ENCODE results near the gene SMIM24. TPM values are rescaled to one million over a fixed set of nuclear protein-coding genes. Genes with fewer than 3 reads are reported as not detected.

The SMIM24 gene
- total RNA-seq, 1 experiment from 2014 or later, result 1.9 TPM

DNA sequence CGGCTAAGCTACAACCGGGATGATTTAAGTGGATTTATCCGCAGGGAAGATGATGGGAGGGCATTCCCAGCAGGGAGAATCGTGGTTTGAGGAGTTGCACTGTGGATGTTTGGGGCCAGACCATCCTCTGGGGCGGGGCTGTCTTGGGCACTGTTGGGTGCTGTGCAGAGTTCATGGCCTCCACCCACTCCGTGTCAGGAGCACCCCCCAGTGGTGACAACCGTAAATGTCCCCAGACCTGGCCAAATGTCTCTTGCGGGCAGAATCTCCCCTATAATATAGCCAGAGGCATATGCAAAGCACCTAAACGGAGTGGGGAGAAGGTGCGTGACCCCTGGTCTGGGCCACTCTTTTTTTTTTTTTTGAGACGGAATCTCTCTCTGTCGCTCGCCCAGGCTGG is 40.2 kb downstream of the SMIM24 start:
- no peaks in the 10 kb centered on the region for H3K79me1 ChIP-seq (ENCODE audit: insufficient read depth, low read depth, low read length, poor library complexity, severe bottlenecking)
- WGBS (ENCODE audit: extremely low coverage, insufficient read length, low lambda C conversion rate), result no CpG with 5 or more reads among the region's 13 CpGs
- H3K27ac ChIP-seq (ENCODE audit: insufficient read length, low read depth, low read length), result no peak overlapping the region
- H3K23me2 ChIP-seq (ENCODE audit: insufficient read length, low read depth, low read length, poor library complexity, severe bottlenecking), result peaks cover 4% of the 10 kb centered on the region
- H3K27me3 Mint-ChIP-seq (ENCODE audit: low read depth), result no peaks in the 10 kb centered on the region; the same call in 1 of the 2 replicates
- H3K79me2 ChIP-seq (ENCODE audit: insufficient read depth, low read length), result no peaks in the 10 kb centered on the region
- H3K4me3 Mint-ChIP-seq, result no peak overlapping the region; a peak in 1 of 5 replicates
- no peak overlapping the region for H3K14ac ChIP-seq (ENCODE audit: insufficient read depth, low read length)
- H2AFZ ChIP-seq (ENCODE audit: low read length), result no peak overlapping the region
- H3T11ph ChIP-seq (ENCODE audit: low read length), result no peak overlapping the region
- H3K4ac ChIP-seq (ENCODE audit: low read depth, low read length), result no peak overlapping the region
- H3K9me3 Mint-ChIP-seq, result no peaks in the 10 kb centered on the region
- no peak overlapping the region for H4K5ac ChIP-seq (ENCODE audit: insufficient read length, low read depth, low read length)
- DNase-seq, result peak; percentile 81
- H2BK120ac ChIP-seq (ENCODE audit: low read depth, low read length, poor library complexity, severe bottlenecking), result no peak overlapping the region
- no peak overlapping the region for H3K27ac Mint-ChIP-seq
- no peak overlapping the region for H2BK12ac ChIP-seq (ENCODE audit: insufficient read length, low read depth, low read length)
- no peak overlapping the region for H3K18ac ChIP-seq (ENCODE audit: insufficient read length, low read depth, low read length)
- H3K9ac ChIP-seq (ENCODE audit: extremely low read depth, insufficient read length, low read length), result no peak overlapping the region
- H2BK5ac ChIP-seq (ENCODE audit: insufficient read length, low read length), result no peak overlapping the region
- no peaks in the 10 kb centered on the region for H3K27me3 ChIP-seq (ENCODE audit: insufficient read depth, low read length)
- no peaks in the 10 kb centered on the region for H4K20me1 ChIP-seq (ENCODE audit: control insufficient read depth, insufficient read depth, insufficient read length)
- no peaks in the 10 kb centered on the region for H3K36me3 Mint-ChIP-seq (ENCODE audit: insufficient read depth in 1 of 3, low read depth in 3 of 3)
- H4K8ac ChIP-seq (replicated peaks; ENCODE audit: insufficient read length, low read depth, low read length), result no peak overlapping the region
- H2AK5ac ChIP-seq (ENCODE audit: insufficient read length, low read length), result no peak overlapping the region
- H3K4me2 ChIP-seq (ENCODE audit: insufficient read depth, insufficient read length, low read length), result no peak overlapping the region
- no peaks in the 10 kb centered on the region; the same call in 1 of the 2 replicates for H3K4me1 ChIP-seq (ENCODE audit: insufficient read depth, low read length)
- H2BK15ac ChIP-seq (ENCODE audit: low read depth, low read length), result no peak overlapping the region
- peaks cover 12 to 22% of the 10 kb centered on the region in 2 experiments for H3K4me1 Mint-ChIP-seq
- no peak overlapping the region for H3K23ac ChIP-seq (ENCODE audit: insufficient read length, low read depth, low read length)
- TF ChIP-seq, protein P1, sequence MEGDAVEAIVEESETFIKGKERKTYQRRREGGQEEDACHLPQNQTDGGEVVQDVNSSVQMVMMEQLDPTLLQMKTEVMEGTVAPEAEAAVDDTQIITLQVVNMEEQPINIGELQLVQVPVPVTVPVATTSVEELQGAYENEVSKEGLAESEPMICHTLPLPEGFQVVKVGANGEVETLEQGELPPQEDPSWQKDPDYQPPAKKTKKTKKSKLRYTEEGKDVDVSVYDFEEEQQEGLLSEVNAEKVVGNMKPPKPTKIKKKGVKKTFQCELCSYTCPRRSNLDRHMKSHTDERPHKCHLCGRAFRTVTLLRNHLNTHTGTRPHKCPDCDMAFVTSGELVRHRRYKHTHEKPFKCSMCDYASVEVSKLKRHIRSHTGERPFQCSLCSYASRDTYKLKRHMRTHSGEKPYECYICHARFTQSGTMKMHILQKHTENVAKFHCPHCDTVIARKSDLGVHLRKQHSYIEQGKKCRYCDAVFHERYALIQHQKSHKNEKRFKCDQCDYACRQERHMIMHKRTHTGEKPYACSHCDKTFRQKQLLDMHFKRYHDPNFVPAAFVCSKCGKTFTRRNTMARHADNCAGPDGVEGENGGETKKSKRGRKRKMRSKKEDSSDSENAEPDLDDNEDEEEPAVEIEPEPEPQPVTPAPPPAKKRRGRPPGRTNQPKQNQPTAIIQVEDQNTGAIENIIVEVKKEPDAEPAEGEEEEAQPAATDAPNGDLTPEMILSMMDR (conservative IDR thresholded peaks at IDR 0.05), result peak; percentile 74
- H3K9me3 ChIP-seq (ENCODE audit: control insufficient read depth, low read depth, low read length), result no peaks in the 10 kb centered on the region
- no peak overlapping the region for H3K56ac ChIP-seq (ENCODE audit: insufficient read length, low read depth, low read length)
- no peak overlapping the region for H2BK20ac ChIP-seq (ENCODE audit: low read depth, low read length, poor library complexity, severe bottlenecking)
- H4K91ac ChIP-seq (ENCODE audit: insufficient read length, low read depth, low read length), result no peak overlapping the region

All from H9 (cell line).